WI38 (cell line): ENCODE measurements around the gene DCLK1.

Experiments
- H3K4me3 ChIP-seq: 2 replicates; pipeline ENCODE4 v1.5.1; 2011; ENCODE audit warnings: low read depth, mild to moderate bottlenecking, control low read depth, low read length
- CTCF ChIP-seq: IDR thresholded peaks from 2 replicates; pipeline ENCODE4 v1.5.1; 2012; ENCODE audit warnings: low read depth, mild to moderate bottlenecking, control low read depth, low read length

DCLK1 gene

GRCh38 chr13:36147330-36147729 is 16.1 kb upstream of the DCLK1 start:
- H3K4me3 ChIP-seq: no peak overlapping the region
- TF ChIP-seq CTCF: no peak

GRCh38 chr13:36146511-36147269 is 15.5 kb upstream of the DCLK1 start:
- H3K4me3 ChIP-seq: no peak overlapping the region
- TF ChIP-seq CTCF: no peak

- no peak for TF ChIP-seq CTCF
- H3K4me3 ChIP-seq: no peak overlapping the region
Observed at GRCh38 chr13:36143738-36144137, 12.6 kb upstream of the DCLK1 start.

- TF ChIP-seq CTCF: no peak
- no peak overlapping the region for H3K4me3 ChIP-seq
Observed at GRCh38 chr13:36142735-36143134, 11.6 kb upstream of the DCLK1 start.

- no peak overlapping the region for H3K4me3 ChIP-seq
- no peak for TF ChIP-seq CTCF
Observed at GRCh38 chr13:36135876-36136275, 4.7 kb upstream of the DCLK1 start.

- TF ChIP-seq CTCF: no peak
- H3K4me3 ChIP-seq: no peak overlapping the region
Observed at GRCh38 chr13:36134632-36135031, 3.5 kb upstream of the DCLK1 start.

- no peak overlapping the region for H3K4me3 ChIP-seq
- TF ChIP-seq CTCF: no peak
Observed at GRCh38 chr13:36133950-36134626, 2.9 kb upstream of the DCLK1 start.
